Prostate gland (tissue), 2 donors: ENCODE results near the gene AKAP12. TPM values are rescaled to one million over a fixed set of nuclear protein-coding genes. Genes with fewer than 3 reads are reported as not detected.

Experiments used
- DNase-seq: peaks from one replicate; pipeline ENCODE4 v3.0.0-alpha.2; 2019; ENCODE audit warnings: low spot score
- H3K27ac ChIP-seq, 2 donors: fragments of 200-600 bp; sonication (generic); 2 replicates each; pipeline ENCODE4 v1.5.1; 2017 to 2019
- H3K27me3 ChIP-seq: fragments of 200-600 bp; sonication (generic); replicated peaks from 2 replicates; pipeline ENCODE4 v1.5.1; 2019; ENCODE audit not compliant: insufficient read depth
- H3K36me3 ChIP-seq, 2 donors: fragments of 200-600 bp; sonication (generic); 1 replicate in 1 of 2; 2 replicates in 1 of 2; pipeline versions ENCODE4 v1.5.1 to v1.8.1; 2017 to 2019
- H3K4me1 ChIP-seq: fragments of 200-600 bp; sonication (generic); replicated peaks from 2 replicates; pipeline ENCODE4 v1.5.1; 2019
- H3K4me3 ChIP-seq, 2 donors: fragments of 200-600 bp; sonication (generic); 2 replicates each; pipeline ENCODE4 v1.5.1; 2017 to 2019
- H3K9me3 ChIP-seq: fragments of 200-600 bp; sonication (generic); 2 replicates; pipeline ENCODE4 v1.5.1; 2017
- POLR2A ChIP-seq: fragments of 450-650 bp; IDR thresholded peaks from one replicate; pipeline ENCODE4 v1.6.1; 2016; ENCODE audit warnings: antibody characterized with exemption, mild to moderate bottlenecking
- POLR2AphosphoS5 ChIP-seq: sonication (generic); formaldehyde crosslinking; IDR thresholded peaks from one replicate; pipeline ENCODE4 v1.6.1; 2017; ENCODE audit warnings: antibody characterized with exemption
- WGBS: methylation state at CpG from one replicate; pipeline ENCODE4 v1.1.5; 2018; 5-methylcytosine and 5-hydroxymethylcytosine counted together
- intact Hi-C: fragments of 100-400 bp; cut with DNase I; formaldehyde crosslinking; loops from one replicate; pipeline ENCODE4 v1.14.2; 2022
- total RNA-seq, 2 donors: library from RNA; depleted of rRNA; stranded (reverse); fragments of >200 nt; gene quantifications; one replicate each; pipeline ENCODE4 v1.1.0, GENCODE V29; 2016
- TF ChIP-seq, protein P1 (sequence below), 4 experiments: fragments of 200-600 bp in 2 of 4; fragments of 450-650 bp in 2 of 4; sonication (generic) in 2 of 4; IDR thresholded peaks; 1 replicate in 3 of 4; 2 replicates in 1 of 4; pipeline ENCODE4 v1.5.1; 2016 to 2019; ENCODE audit warnings: antibody characterized with exemption in 4 of 4, mild to moderate bottlenecking in 2 of 4, moderate library complexity in 2 of 4

AKAP12 gene
- total RNA-seq, 2 donors from 2014 or later, result 29.4 to 159 TPM

DNA sequence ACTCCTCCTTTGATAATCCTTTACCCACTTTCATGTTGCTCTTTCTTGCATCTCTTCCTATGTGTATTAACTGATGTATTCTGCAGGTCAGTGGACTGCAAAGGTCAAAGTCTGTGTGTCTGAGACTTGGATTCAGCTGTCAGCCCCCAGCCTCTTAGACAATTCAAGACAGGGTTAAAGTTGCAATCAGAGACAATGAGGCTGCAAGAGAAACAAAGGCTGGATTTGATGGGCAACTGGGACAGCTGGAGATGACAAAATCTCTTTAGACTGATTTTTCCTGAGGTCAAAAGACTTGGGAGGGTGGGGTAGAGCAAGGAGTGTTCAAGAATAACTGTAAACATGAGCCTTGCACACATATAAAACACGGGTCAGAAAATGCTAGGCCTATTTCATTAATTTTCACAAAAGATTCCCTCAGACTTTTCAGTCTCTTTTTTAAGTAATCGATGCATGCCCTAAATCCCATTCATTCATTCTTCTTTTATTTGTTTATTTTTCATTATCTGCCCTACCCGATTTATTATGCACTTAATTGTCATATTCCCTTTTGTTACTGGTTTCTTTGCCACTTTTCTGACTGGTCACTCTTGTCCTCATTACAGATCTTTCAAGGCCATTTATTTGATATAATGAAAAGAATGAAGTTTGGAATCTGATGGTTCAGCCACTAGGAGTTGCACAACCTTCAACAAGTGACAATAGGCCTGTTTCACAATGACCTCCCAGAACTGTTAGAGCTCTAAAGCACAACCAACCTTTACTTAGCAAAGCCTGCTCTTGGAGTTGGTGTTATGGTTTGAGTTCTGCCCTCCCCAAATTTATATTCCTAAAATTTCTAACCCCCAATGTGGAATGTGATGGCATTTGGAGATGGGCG, 33.8 kb upstream of the AKAP12 start:
- WGBS, result 79% methylated on average over 4 of the region's 4 CpGs
- no peak for DNase-seq
- no peaks in the 10 kb centered on the region for H3K27me3 ChIP-seq
- H3K4me3 ChIP-seq, result no peak overlapping the region
- no peaks in the 10 kb centered on the region for H3K36me3 ChIP-seq
- TF ChIP-seq POLR2A (no peak), POLR2AphosphoS5 (no peak)
- TF ChIP-seq, protein P1, sequence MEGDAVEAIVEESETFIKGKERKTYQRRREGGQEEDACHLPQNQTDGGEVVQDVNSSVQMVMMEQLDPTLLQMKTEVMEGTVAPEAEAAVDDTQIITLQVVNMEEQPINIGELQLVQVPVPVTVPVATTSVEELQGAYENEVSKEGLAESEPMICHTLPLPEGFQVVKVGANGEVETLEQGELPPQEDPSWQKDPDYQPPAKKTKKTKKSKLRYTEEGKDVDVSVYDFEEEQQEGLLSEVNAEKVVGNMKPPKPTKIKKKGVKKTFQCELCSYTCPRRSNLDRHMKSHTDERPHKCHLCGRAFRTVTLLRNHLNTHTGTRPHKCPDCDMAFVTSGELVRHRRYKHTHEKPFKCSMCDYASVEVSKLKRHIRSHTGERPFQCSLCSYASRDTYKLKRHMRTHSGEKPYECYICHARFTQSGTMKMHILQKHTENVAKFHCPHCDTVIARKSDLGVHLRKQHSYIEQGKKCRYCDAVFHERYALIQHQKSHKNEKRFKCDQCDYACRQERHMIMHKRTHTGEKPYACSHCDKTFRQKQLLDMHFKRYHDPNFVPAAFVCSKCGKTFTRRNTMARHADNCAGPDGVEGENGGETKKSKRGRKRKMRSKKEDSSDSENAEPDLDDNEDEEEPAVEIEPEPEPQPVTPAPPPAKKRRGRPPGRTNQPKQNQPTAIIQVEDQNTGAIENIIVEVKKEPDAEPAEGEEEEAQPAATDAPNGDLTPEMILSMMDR (IDR thresholded peaks at IDR 0.05), result no peak
- H3K27ac ChIP-seq, result no peak overlapping the region
- no peaks in the 10 kb centered on the region for H3K4me1 ChIP-seq
- H3K9me3 ChIP-seq, result no peaks in the 10 kb centered on the region
- intact Hi-C loops, result no loop called here

GRCh38 chr6:151207674-151208073, 32.1 kb upstream of the AKAP12 start:
- WGBS, result 93% methylated on average over 2 of the region's 2 CpGs

DNA sequence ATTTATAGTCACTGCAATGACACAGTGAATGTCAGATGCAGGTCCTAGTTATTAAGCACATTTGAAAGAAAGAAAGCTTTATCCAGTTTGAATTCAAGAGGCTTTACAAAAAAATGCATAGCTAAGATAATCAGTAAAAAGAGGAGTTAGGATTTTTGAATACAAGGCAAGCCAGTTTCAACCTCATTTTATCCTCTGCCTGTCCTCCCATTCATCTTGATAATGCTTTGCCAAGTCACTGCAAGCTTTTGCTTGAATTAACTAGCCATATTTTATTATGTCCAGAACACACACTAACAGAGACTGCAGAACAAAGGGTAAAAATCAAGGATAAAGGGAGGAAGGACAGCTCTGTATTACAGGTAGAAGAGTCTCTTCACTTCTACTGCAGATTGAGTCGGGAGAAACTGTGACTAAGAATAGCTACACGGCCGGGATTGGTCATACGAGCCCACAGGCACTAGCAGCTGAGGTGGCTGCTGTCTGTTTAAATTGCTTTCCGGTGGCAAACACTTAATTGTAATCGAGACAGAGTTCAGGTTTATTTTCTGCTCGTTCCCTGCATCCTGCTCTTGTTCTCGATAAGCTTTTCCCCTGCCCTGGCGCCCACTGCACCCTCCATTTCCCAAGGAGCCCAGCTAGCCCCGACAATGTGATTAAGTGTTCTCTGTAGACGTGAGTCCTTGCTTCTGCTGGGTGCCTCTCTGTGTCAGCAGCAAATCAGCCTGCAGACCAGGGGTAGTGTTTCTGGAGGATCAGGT, 30.5 kb upstream of the AKAP12 start:
- 15% methylated on average over 11 of the region's 11 CpGs for WGBS
- H3K9me3 ChIP-seq, result no peaks in the 10 kb centered on the region
- DNase-seq, result no peak
- intact Hi-C loops, result no loop called here
- H3K36me3 ChIP-seq, result no peaks in the 10 kb centered on the region
- H3K27ac ChIP-seq, result no peak overlapping the region
- no peaks in the 10 kb centered on the region for H3K27me3 ChIP-seq
- TF ChIP-seq POLR2A, result no peak
- no peak for TF ChIP-seq POLR2AphosphoS5
- TF ChIP-seq, protein P1 (IDR thresholded peaks at IDR 0.05), result no peak
- H3K4me1 ChIP-seq, result no peaks in the 10 kb centered on the region
- no peak overlapping the region for H3K4me3 ChIP-seq

More at GRCh38 chr6:151207674-151208073, 32.1 kb upstream of the AKAP12 start:
- Histone ChIP-seq H3K4me3 (no peak overlapping the region), H3K27me3 (no peaks in the 10 kb centered on the region), H3K27ac (no peak overlapping the region), H3K36me3 (no peaks in the 10 kb centered on the region), H3K4me1 (no peaks in the 10 kb centered on the region), H3K9me3 (no peaks in the 10 kb centered on the region)
- no peak for DNase-seq
- TF ChIP-seq POLR2A (no peak), POLR2AphosphoS5 (no peak)
- TF ChIP-seq, protein P1 (IDR thresholded peaks at IDR 0.05), result no peak
- intact Hi-C loops, result no loop called here

GRCh38 chr6:151211075-151211474, 28.7 kb upstream of the AKAP12 start:
- H3K9me3 ChIP-seq, result no peaks in the 10 kb centered on the region
- no peak overlapping the region for H3K4me3 ChIP-seq
- TF ChIP-seq, protein P1 (IDR thresholded peaks at IDR 0.05), result no peak
- TF ChIP-seq POLR2A, result no peak
- no peak for TF ChIP-seq POLR2AphosphoS5
- no peaks in the 10 kb centered on the region for H3K36me3 ChIP-seq
- no peaks in the 10 kb centered on the region for H3K4me1 ChIP-seq
- intact Hi-C loops, result no loop called here
- H3K27ac ChIP-seq, result no peak overlapping the region
- 97% methylated on average over 1 of the region's 1 CpG for WGBS
- no peak for DNase-seq
- no peaks in the 10 kb centered on the region for H3K27me3 ChIP-seq
